ENCODE data around the gene TMEM225B. TPM values are rescaled to one million over a fixed set of nuclear protein-coding genes. Genes with fewer than 3 reads are reported as not detected.
"Not testable (repeated sequence)": the region's sequence is repeated elsewhere in the genome, so short reads cannot be mapped to it uniquely, and the experiment has no call there.

TMEM225B gene, protein sequence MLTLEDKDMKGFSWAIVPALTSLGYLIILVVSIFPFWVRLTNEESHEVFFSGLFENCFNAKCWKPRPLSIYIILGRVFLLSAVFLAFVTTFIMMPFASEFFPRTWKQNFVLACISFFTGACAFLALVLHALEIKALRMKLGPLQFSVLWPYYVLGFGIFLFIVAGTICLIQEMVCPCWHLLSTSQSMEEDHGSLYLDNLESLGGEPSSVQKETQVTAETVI
- total RNA-seq (2014; rRNA removed) = not detected in 2 replicates
- not detected for Bru-seq, nascent RNA
- not detected for BruChase-seq, experiment 1, labeled RNA remaining after a 6-hour chase
- not detected for BruChase-seq, experiment 2, labeled RNA remaining after a 2-hour chase
- long read RNA-seq = 0 reads

DNA sequence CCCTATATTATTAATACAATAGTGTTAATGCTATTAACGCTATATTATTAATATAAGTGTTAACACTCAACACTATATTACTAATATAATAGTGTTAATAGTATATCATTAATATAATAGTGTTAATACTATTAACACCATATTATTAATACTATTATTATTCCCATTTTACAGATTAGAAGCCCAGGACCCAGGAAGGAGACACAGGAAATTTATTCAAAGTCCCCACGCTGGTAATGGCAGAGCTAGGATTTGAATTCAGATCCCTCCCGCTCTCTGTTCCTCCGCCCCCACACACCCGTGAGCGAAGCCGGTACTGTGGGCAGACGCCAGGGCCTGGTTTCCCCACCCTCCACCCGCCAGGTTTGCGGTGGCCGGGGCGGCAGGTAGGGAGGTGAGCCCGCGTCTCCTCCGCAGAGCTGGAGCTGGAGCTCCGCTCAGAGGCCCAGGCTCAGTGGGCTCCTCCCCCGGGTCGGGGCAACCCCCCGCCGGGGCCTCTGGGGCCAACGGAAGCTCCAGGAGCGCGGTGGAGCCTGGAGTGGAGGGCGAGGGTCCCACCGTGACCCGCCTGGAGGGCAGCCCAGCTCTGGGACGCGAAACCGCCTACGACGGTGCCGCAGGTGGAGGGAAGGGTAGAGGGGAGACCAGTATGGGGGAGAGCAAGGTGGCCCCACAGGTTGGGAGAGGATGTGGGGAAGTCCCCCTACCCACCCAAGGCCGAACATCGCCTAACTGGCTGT lies at the start of gene TMEM225B:
TMEM225B (plus strand) TSS at position 506 of the 740 bp plus-strand sequence. CDS start 6,122 bp downstream, outside the sequence.
- Histone ChIP-seq H3K4me1 (ENCODE audit: insufficient read depth, low read length) (no peaks in the 10 kb centered on the region), H3K27ac (ENCODE audit: low read length) (no peak within 1 kb of the TSS), H3K36me3 (ENCODE audit: low read depth, low read length) (no peaks in the 10 kb centered on the region), H3K9me2 (replicated peaks; ENCODE audit: low read length) (no peaks in the 10 kb centered on the region), H4K20me1 (ENCODE audit: low read length) (no peaks in the 10 kb centered on the region), H3K9ac (ENCODE audit: low read length) (no peak within 1 kb of the TSS), H2AFZ (ENCODE audit: low read length) (no peak within 1 kb of the TSS), H3K79me2 (ENCODE audit: low read length) (no peaks in the 10 kb centered on the region), H3K9me3 (ENCODE audit: low read length) (no peaks in the 10 kb centered on the region), H3F3A (ENCODE audit: low read length, unreplicated experiment) (no peaks in the 10 kb centered on the region), H3K4me2 (ENCODE audit: low read length) (no peak within 1 kb of the TSS), H3K27me3 (ENCODE audit: low read length) (peaks cover 22% of the 10 kb centered on the region), H3K4me3 (ENCODE audit: low read length) (no peak within 1 kb of the TSS)
- ChIA-PET CTCF (no interaction called here), POLR2A (ENCODE audit: unreplicated experiment) (no interaction called here)
- no peak for DNase-seq
- no peak for ATAC-seq
- TF ChIP-seq EZH2 (IDR thresholded peaks at IDR 0.05; ENCODE audit: low read length, unreplicated experiment) = no peak
- TF ChIP-seq, protein P1, sequence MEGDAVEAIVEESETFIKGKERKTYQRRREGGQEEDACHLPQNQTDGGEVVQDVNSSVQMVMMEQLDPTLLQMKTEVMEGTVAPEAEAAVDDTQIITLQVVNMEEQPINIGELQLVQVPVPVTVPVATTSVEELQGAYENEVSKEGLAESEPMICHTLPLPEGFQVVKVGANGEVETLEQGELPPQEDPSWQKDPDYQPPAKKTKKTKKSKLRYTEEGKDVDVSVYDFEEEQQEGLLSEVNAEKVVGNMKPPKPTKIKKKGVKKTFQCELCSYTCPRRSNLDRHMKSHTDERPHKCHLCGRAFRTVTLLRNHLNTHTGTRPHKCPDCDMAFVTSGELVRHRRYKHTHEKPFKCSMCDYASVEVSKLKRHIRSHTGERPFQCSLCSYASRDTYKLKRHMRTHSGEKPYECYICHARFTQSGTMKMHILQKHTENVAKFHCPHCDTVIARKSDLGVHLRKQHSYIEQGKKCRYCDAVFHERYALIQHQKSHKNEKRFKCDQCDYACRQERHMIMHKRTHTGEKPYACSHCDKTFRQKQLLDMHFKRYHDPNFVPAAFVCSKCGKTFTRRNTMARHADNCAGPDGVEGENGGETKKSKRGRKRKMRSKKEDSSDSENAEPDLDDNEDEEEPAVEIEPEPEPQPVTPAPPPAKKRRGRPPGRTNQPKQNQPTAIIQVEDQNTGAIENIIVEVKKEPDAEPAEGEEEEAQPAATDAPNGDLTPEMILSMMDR (conservative IDR thresholded peaks at IDR 0.05; ENCODE audit: low read depth, low read length) = no peak
- TF ChIP-seq EZH2phosphoT487 (IDR thresholded peaks at IDR 0.05; ENCODE audit: borderline replicate concordance, low read length) = no peak
- intact Hi-C loops (cut with micrococcal nuclease) = no loop called here
- no TSS peak for BruUV-seq (replicated peaks)

DNA sequence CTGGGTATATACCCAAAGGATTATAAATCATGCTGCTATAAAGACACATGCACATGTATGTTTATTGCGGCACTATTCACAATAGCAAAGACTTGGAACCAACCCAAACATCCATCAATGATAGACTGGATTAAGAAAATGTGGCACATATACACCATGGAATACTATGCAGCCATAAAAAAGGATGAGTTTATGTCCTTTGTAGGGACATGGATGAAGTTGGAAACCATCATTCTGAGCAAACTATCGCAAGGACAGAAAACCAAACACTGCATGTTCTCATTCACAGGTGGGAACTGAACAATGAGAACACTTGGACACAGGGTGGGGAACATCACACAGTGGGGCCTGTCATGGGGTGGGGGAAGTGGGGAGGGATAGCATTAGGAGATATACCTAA lies 48.5 kb upstream of the TMEM225B start:
- DNase-seq; H3K9ac ChIP-seq (ENCODE audit: low read length); H4K20me1 ChIP-seq (ENCODE audit: low read length); H3K4me3 ChIP-seq (ENCODE audit: low read length); H3K4me2 ChIP-seq (ENCODE audit: low read length); H3K27me3 ChIP-seq (ENCODE audit: low read length); POLR2A ChIA-PET (ENCODE audit: unreplicated experiment); H3K9me2 ChIP-seq (replicated peaks; ENCODE audit: low read length); H3F3A ChIP-seq (ENCODE audit: low read length, unreplicated experiment); H3K27ac ChIP-seq (ENCODE audit: low read length); intact Hi-C loops (cut with micrococcal nuclease); H3K36me3 ChIP-seq (ENCODE audit: low read depth, low read length); H3K79me2 ChIP-seq (ENCODE audit: low read length); BruUV-seq (replicated peaks); H3K9me3 ChIP-seq (ENCODE audit: low read length); H2AFZ ChIP-seq (ENCODE audit: low read length); CTCF ChIA-PET; H3K4me1 ChIP-seq (ENCODE audit: insufficient read depth, low read length); ATAC-seq: not testable (repeated sequence)

DNA sequence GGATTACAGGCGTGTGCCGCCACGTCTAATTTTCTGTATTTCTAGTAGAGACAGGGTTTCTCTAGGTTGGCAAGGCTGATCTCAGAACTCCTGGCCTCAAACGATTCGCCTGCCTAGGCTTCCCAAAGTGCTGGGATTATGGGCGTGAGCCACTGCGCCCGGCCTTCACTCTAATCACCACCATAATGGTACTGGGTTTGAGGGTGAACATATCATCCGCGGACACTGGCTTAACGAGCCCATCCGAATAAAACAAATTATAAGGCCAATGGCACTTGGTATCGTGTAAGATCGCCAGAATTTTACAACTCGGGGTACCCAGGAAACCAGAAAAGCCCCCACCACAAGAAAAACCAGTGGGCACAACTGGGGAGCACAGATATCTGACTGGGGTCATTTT lies 46.7 kb upstream of the TMEM225B start:
- DNase-seq (no peak), ATAC-seq (peak; percentile 47)
- Histone ChIP-seq H3K9me3 (ENCODE audit: low read length) (no peaks in the 10 kb centered on the region), H4K20me1 (ENCODE audit: low read length) (no peaks in the 10 kb centered on the region), H3K9me2 (replicated peaks; ENCODE audit: low read length) (no peaks in the 10 kb centered on the region), H2AFZ (ENCODE audit: low read length) (peak overlapping the region; percentile 97), H3K27ac (ENCODE audit: low read length) (0 out of 2 replicates have a peak overlapping the region, but pooled peaks have one; percentile 11), H3K4me3 (ENCODE audit: low read length) (peak overlapping the region; percentile 92), H3K9ac (ENCODE audit: low read length) (peak overlapping the region; percentile 91), H3K36me3 (ENCODE audit: low read depth, low read length) (peaks cover 7% of the 10 kb centered on the region; the same call in 1 of the 2 replicates), H3K4me1 (ENCODE audit: insufficient read depth, low read length) (no peaks in the 10 kb centered on the region), H3K27me3 (ENCODE audit: low read length) (no peaks in the 10 kb centered on the region), H3F3A (ENCODE audit: low read length, unreplicated experiment) (no peaks in the 10 kb centered on the region), H3K4me2 (ENCODE audit: low read length) (peak overlapping the region; percentile 92), H3K79me2 (ENCODE audit: low read length) (peaks cover 9% of the 10 kb centered on the region)
- ChIA-PET POLR2A (ENCODE audit: unreplicated experiment) (no interaction called here), CTCF (no interaction called here)
- intact Hi-C loops (cut with micrococcal nuclease) = no loop called here
- TF ChIP-seq, protein P1 (conservative IDR thresholded peaks at IDR 0.05; ENCODE audit: low read depth, low read length) = no peak
- no peak for TF ChIP-seq EZH2 (IDR thresholded peaks at IDR 0.05; ENCODE audit: low read length, unreplicated experiment)
- TSS peak; percentile 88 for BruUV-seq (replicated peaks)

All from PC-3 (cell line).